MCF 10A (cell line): ENCODE measurements around the gene OR7G3. TPM values are rescaled to one million over a fixed set of nuclear protein-coding genes. Genes with fewer than 3 reads are reported as not detected.

ENCODE experiments used
- BruUV-seq: library from RNA; stranded (reverse); fragments of 400-500 nt; replicated peaks from 2 replicates; lab custom pipeline; 2021; lab: Mats Ljungman, UMichigan
- CTCF ChIA-PET: fragments of 300-600 bp; sonication (Branson Sonifier 250); formaldehyde crosslinking; extraction: SDS; loops from one replicate; lab custom pipeline; 2021; ENCODE audit warnings: antibody characterized with exemption, inconsistent platforms; lab: Yijun Ruan, JAX
- POLR2A ChIA-PET: fragments of 300-600, 350-650 bp; sonication (Branson Sonifier 250); formaldehyde crosslinking; extraction: SDS; loops from one replicate; lab custom pipeline; 2020; ENCODE audit warnings: antibody characterized with exemption, inconsistent platforms; lab: Yijun Ruan, JAX
- DNase-seq: peaks from one replicate; pipeline ENCODE4 v3.0.0-alpha.2; 2018; ENCODE audit not compliant: unreplicated experiment
- H3K27ac Mint-ChIP-seq: one replicate; pipeline ENCODE4 v1.8.0; 2022; ENCODE audit warnings: mild to moderate bottlenecking, low read depth, mixed read lengths; ENCODE audit not compliant: unreplicated experiment
- H3K27me3 Mint-ChIP-seq: one replicate; pipeline ENCODE4 v1.8.0; 2022; ENCODE audit warnings: mixed read lengths; ENCODE audit not compliant: insufficient read depth, unreplicated experiment
- H3K36me3 Mint-ChIP-seq: one replicate; pipeline ENCODE4 v1.8.0; 2022; ENCODE audit warnings: mild to moderate bottlenecking, moderate library complexity, mixed read lengths; ENCODE audit not compliant: insufficient read depth, unreplicated experiment
- H3K4me1 Mint-ChIP-seq: one replicate; pipeline ENCODE4 v1.8.0; 2022; ENCODE audit warnings: mixed read lengths; ENCODE audit not compliant: insufficient read depth, unreplicated experiment
- H3K4me3 Mint-ChIP-seq: one replicate; pipeline ENCODE4 v1.8.0; 2022; ENCODE audit warnings: mild to moderate bottlenecking, moderate library complexity, mixed read lengths; ENCODE audit not compliant: unreplicated experiment
- H3K9me3 Mint-ChIP-seq: one replicate; pipeline ENCODE4 v1.8.0; 2022; ENCODE audit warnings: mixed read lengths; ENCODE audit not compliant: unreplicated experiment
- intact Hi-C: fragments of 100-400 bp; cut with micrococcal nuclease; formaldehyde crosslinking; loops from 2 replicates; pipeline ENCODE4 v1.14.1; 2022
- total RNA-seq: library from RNA; stranded (reverse); gene quantifications from 2 replicates; pipeline ENCODE4 v1.2.3, GENCODE V29; 2022
- TF ChIP-seq, protein P1 (sequence below): fragments of 200-600 bp; IDR thresholded peaks from one replicate; pipeline ENCODE4 v1.8.0; 2022; ENCODE audit warnings: antibody characterized with exemption, mild to moderate bottlenecking; ENCODE audit not compliant: unreplicated experiment

The OR7G3 gene
- total RNA-seq, 1 experiment from 2014 or later, result not detected

DNA sequence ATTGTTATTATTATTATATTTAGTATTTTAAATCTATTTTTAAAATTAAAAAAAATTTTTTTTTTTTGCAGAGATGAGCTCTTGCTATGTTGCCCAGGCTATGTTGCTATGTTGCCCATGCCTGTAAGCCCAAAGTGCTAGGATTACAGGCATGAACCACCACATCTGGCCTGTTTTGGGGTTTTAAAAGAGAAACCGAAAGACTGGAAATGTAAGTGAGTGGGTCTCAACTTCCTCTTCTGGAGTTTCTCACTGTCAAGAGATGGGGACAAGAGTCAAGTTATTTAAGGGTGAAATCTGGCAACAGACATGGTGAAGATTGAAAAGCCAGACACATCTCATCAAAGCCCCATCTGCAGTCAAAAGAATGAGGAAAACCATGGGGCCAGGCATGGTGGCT, 4.2 kb upstream of the OR7G3 start:
- no peaks in the 10 kb centered on the region for H3K36me3 Mint-ChIP-seq
- ChIA-PET CTCF (interaction anchor here (0.6 to 0.7 kb wide), 2 partner anchors 202 to 665 kb away, joined by 3 read pairs; no protein-coding TSS in a partner anchor), POLR2A (no interaction called here)
- TF ChIP-seq, protein P1, sequence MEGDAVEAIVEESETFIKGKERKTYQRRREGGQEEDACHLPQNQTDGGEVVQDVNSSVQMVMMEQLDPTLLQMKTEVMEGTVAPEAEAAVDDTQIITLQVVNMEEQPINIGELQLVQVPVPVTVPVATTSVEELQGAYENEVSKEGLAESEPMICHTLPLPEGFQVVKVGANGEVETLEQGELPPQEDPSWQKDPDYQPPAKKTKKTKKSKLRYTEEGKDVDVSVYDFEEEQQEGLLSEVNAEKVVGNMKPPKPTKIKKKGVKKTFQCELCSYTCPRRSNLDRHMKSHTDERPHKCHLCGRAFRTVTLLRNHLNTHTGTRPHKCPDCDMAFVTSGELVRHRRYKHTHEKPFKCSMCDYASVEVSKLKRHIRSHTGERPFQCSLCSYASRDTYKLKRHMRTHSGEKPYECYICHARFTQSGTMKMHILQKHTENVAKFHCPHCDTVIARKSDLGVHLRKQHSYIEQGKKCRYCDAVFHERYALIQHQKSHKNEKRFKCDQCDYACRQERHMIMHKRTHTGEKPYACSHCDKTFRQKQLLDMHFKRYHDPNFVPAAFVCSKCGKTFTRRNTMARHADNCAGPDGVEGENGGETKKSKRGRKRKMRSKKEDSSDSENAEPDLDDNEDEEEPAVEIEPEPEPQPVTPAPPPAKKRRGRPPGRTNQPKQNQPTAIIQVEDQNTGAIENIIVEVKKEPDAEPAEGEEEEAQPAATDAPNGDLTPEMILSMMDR, result no peak
- no peaks in the 10 kb centered on the region for H3K27me3 Mint-ChIP-seq
- no peaks in the 10 kb centered on the region for H3K4me1 Mint-ChIP-seq
- no TSS peak for BruUV-seq
- no peak overlapping the region for H3K4me3 Mint-ChIP-seq
- peaks cover 17% of the 10 kb centered on the region for H3K9me3 Mint-ChIP-seq
- H3K27ac Mint-ChIP-seq, result no peak overlapping the region
- intact Hi-C loops, result loop anchor here (10.0 kb wide), 1 partner anchor 304 kb away; the partner anchor contains the start of gene ZNF266
- DNase-seq, result no peak

DNA sequence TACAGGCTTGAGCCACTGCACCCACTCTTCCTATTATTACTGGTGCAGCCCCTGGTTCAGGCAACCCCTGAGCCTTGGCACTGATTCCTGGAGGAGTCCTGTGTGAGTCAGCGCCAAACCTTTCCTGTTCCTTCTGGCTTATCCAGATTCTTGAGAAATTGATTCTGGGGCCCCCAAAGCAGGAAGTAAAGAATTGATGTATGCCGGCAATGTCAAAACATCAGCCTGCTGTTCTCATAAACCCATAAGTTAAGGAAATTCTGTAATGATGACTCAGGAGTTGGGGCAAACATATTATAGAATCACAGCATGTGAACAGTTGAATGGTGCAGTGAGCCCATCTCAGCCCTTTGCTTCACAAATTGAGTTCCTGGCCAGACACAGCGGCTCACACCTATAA, 1.4 kb upstream of the OR7G3 start:
- Mint-ChIP-seq H3K27me3 (no peaks in the 10 kb centered on the region), H3K36me3 (no peaks in the 10 kb centered on the region), H3K27ac (no peak overlapping the region), H3K4me1 (no peaks in the 10 kb centered on the region), H3K4me3 (no peak overlapping the region), H3K9me3 (peaks cover 24% of the 10 kb centered on the region)
- intact Hi-C loops, result no loop called here
- TF ChIP-seq, protein P1, result no peak
- ChIA-PET POLR2A (no interaction called here), CTCF (no interaction called here)
- no TSS peak for BruUV-seq
- peak; percentile 52 for DNase-seq

DNA sequence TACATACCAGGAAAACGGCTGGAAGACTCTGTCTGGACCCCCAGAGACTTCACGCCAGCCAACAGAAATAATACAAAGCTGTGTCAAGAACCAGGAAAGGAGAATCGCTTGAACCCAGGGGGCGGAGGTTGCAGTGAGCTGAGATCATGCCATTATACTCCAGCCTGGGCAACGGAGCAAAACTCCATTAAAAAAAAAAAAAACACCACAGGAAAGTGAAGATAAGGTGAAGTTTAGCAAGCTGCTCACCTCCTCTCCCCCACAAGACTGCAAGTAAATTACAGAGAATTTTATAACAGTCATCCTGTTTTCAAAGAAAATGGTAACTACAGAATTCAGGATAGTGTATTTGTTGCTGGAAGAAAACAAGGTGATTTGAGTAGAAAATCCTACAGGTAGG, 10.2 kb downstream of the OR7G3 start:
- no peak for DNase-seq
- TF ChIP-seq, protein P1, result no peak
- Mint-ChIP-seq H3K4me1 (no peaks in the 10 kb centered on the region), H3K9me3 (peaks cover 8% of the 10 kb centered on the region), H3K4me3 (no peak overlapping the region), H3K36me3 (no peaks in the 10 kb centered on the region), H3K27me3 (no peaks in the 10 kb centered on the region), H3K27ac (no peak overlapping the region)
- POLR2A ChIA-PET, result no interaction called here
- CTCF ChIA-PET, result interaction anchor here (0.6 kb wide), 2 partner anchors 209 to 530 kb away, joined by 3 to 8 read pairs; no protein-coding TSS in a partner anchor
- intact Hi-C loops, result no loop called here
- BruUV-seq, result no TSS peak

DNA sequence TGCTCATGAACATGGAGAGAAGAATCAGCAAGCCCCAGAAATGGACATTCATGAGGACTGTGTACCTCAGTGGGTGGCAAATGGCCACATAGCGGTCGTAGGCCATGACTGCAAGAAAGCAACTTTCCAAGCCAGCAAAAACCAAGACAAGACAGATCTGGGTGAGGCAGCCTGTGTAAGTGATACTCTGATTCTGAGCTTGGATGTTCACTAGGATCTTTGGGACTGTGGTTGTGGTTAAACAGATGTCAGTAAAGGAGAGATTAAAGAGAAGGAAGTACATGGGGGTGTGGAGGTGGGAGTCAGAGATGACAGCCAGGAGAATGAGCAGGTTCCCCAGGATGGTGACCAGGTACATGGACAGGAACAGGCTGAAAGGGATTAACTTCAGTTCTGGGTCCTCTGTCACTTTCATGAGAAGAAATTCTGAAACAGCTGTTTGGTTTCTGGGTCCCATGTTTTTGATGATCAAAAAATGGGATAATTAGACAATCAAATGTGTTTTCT, 11.4 kb downstream of the OR7G3 start, which contains the start of gene OR7G1:
Gene OR7G1 (minus strand): TSS at position 457 of the 507 bp plus-strand sequence. CDS start 0 bp downstream, at position 457.
- TF ChIP-seq, protein P1, result no peak
- BruUV-seq, result no TSS peak
- ChIA-PET POLR2A (no interaction called here), CTCF (no interaction called here)
- intact Hi-C loops, result no loop called here
- H3K4me3 Mint-ChIP-seq, result no peak within 1 kb of the TSS
- H3K27ac Mint-ChIP-seq, result no peak within 1 kb of the TSS
- no peaks in the 10 kb centered on the region for H3K36me3 Mint-ChIP-seq
- H3K9me3 Mint-ChIP-seq, result peaks cover 15% of the 10 kb centered on the region
- DNase-seq, result no peak
- no peaks in the 10 kb centered on the region for H3K4me1 Mint-ChIP-seq
- H3K27me3 Mint-ChIP-seq, result no peaks in the 10 kb centered on the region
